HepG2 (cell line): Measurements from ENCODE around the gene GRPEL2. TPM values are rescaled to one million over a fixed set of nuclear protein-coding genes. Genes with fewer than 3 reads are reported as not detected.
A peak's percentile ranks its signal among the peaks of the same experiment; 100 is the strongest.

Experiments
- ATAD3A ChIP-seq: sonication (generic); formaldehyde crosslinking; IDR thresholded peaks from 2 replicates; pipeline ENCODE4 v1.4.0; 2020; ENCODE audit warnings: missing genetic modification reagents
- CBFB ChIP-seq: sonication (generic); formaldehyde crosslinking; IDR thresholded peaks from 2 replicates; pipeline ENCODE4 v1.4.0; 2020; ENCODE audit warnings: missing genetic modification reagents
- ELF3 ChIP-seq: IDR thresholded peaks from 2 replicates; pipeline ENCODE4 v1.6.1; 2016; ENCODE audit warnings: missing genetic modification reagents, missing compliant biosample characterization
- HIC2 ChIP-seq: sonication (generic); formaldehyde crosslinking; IDR thresholded peaks from 2 replicates; pipeline ENCODE4 v1.9.0; 2022; ENCODE audit warnings: low read depth, missing genetic modification reagents
- HNF4A ChIP-seq: sonication (generic); formaldehyde crosslinking; IDR thresholded peaks from 2 replicates; pipeline ENCODE4 v1.4.0; 2020; ENCODE audit warnings: missing genetic modification reagents
- HNRNPH1 ChIP-seq: fragments of 200-400 bp; formaldehyde crosslinking; optimal IDR thresholded peaks from 2 replicates; pipeline ENCODE3; 2017; ENCODE audit warnings: mild to moderate bottlenecking, low read depth, low read length
- HNRNPL ChIP-seq: fragments of 200-400 bp; formaldehyde crosslinking; IDR thresholded peaks from 2 replicates; pipeline ENCODE4 v1.6.1; 2017; ENCODE audit warnings: mild to moderate bottlenecking, low read depth, low read length
- IKZF5 ChIP-seq: IDR thresholded peaks from 2 replicates; pipeline ENCODE4 v1.6.1; 2018; ENCODE audit warnings: missing genetic modification reagents, mild to moderate bottlenecking, missing compliant biosample characterization
- KDM3A ChIP-seq: IDR thresholded peaks from 2 replicates; pipeline ENCODE4 v1.6.1; 2018; ENCODE audit warnings: low read depth, missing compliant biosample characterization
- KDM5B ChIP-seq: sonication (generic); formaldehyde crosslinking; IDR thresholded peaks from 2 replicates; pipeline ENCODE4 v1.4.0; 2020; ENCODE audit warnings: missing genetic modification reagents, mild to moderate bottlenecking, borderline replicate concordance
- MBD4 ChIP-seq: IDR thresholded peaks from 2 replicates; pipeline ENCODE4 v1.6.1; 2012; ENCODE audit warnings: low read length, inconsistent platforms, borderline replicate concordance
- NFYB ChIP-seq: sonication (generic); formaldehyde crosslinking; IDR thresholded peaks from 2 replicates; pipeline ENCODE4 v1.4.0; 2020; ENCODE audit warnings: missing genetic modification reagents
- SALL2 ChIP-seq: sonication (generic); formaldehyde crosslinking; IDR thresholded peaks from 2 replicates; pipeline ENCODE4 v1.8.1; 2023; ENCODE audit warnings: mild to moderate bottlenecking, missing genetic modification reagents, inconsistent platforms
- TAF1 ChIP-seq: sonication (generic); formaldehyde crosslinking; IDR thresholded peaks from 2 replicates; pipeline ENCODE4 v1.4.0; 2020; ENCODE audit warnings: missing genetic modification reagents
- TBX2 ChIP-seq: sonication (generic); formaldehyde crosslinking; IDR thresholded peaks from 2 replicates; pipeline ENCODE4 v1.5.0; 2020; ENCODE audit warnings: missing genetic modification reagents, mild to moderate bottlenecking, borderline replicate concordance
- TGIF2 ChIP-seq: IDR thresholded peaks from 2 replicates; pipeline ENCODE4 v1.6.1; 2016; ENCODE audit warnings: control low read depth, missing compliant biosample characterization
- XRCC5 ChIP-seq: fragments of 200-400 bp; formaldehyde crosslinking; optimal IDR thresholded peaks from 2 replicates; pipeline ENCODE3; 2017; ENCODE audit warnings: mild to moderate bottlenecking, low read length
- ZNF557 ChIP-seq: sonication (generic); formaldehyde crosslinking; IDR thresholded peaks from 2 replicates; pipeline ENCODE4 v1.4.0; 2020; ENCODE audit warnings: missing genetic modification reagents
- ZNF558 ChIP-seq: sonication (generic); formaldehyde crosslinking; IDR thresholded peaks from 2 replicates; pipeline ENCODE4 v1.9.0; 2022; ENCODE audit warnings: mild to moderate bottlenecking, missing genetic modification reagents, borderline replicate concordance
- ZNF615 ChIP-seq: sonication (generic); formaldehyde crosslinking; IDR thresholded peaks from 2 replicates; pipeline ENCODE4 v1.5.0; 2020; ENCODE audit warnings: mild to moderate bottlenecking, missing genetic modification reagents, borderline replicate concordance
- ZSCAN20 ChIP-seq: sonication (generic); formaldehyde crosslinking; IDR thresholded peaks from 2 replicates; pipeline ENCODE4 v1.4.0; 2020; ENCODE audit warnings: missing genetic modification reagents, mild to moderate bottlenecking, borderline replicate concordance
- polyA plus RNA-seq, 8 experiments: library from polyadenylated mRNA; depleted of rRNA in 3 of 8; stranded (reverse) in 7 of 8; unstranded in 1 of 8; fragments of >200 nt; fragmentation: Illumina TruSeq in 4 of 8; extraction: Trizol in 4 of 8; gene quantifications; 2 replicates each; pipeline versions ENCODE4 v1.2.1 to v1.2.3, GENCODE V29; 2011 to 2016; ENCODE audit warnings: low read depth in 4 of 8, missing spikeins in 1 of 8, mixed read lengths in 1 of 8; ENCODE audit not compliant: insufficient read depth in 1 of 8
- total RNA-seq, 5 experiments: library from RNA; depleted of rRNA; stranded (reverse); fragments of >200 nt; fragmentation: Illumina TruSeq; extraction: Trizol; gene quantifications; 2 replicates each; pipeline ENCODE4 v1.2.3, GENCODE V29; 2016; ENCODE audit warnings: low read depth in 1 of 5
- TF ChIP-seq, protein P1 (sequence below): sonication (generic); formaldehyde crosslinking; IDR thresholded peaks from 2 replicates; pipeline ENCODE4 v1.4.0; 2020; ENCODE audit warnings: missing genetic modification reagents
- TF ChIP-seq, protein P2 (sequence below): sonication (generic); formaldehyde crosslinking; IDR thresholded peaks from 2 replicates; pipeline ENCODE4 v1.9.0; 2022; ENCODE audit warnings: missing genetic modification reagents, mild to moderate bottlenecking, borderline replicate concordance
- TF ChIP-seq, protein P3 (sequence below): sonication (generic); formaldehyde crosslinking; IDR thresholded peaks from 2 replicates; pipeline ENCODE4 v1.8.0; 2022; ENCODE audit warnings: mild to moderate bottlenecking, missing genetic modification reagents, moderate library complexity

GRPEL2 gene
- total and polyA plus RNA-seq, 2 of the 13 experiments (the other 11 are each of a cell fraction or from before 2014, with no cell fraction given), result 13.1 to 16.6 TPM

DNA sequence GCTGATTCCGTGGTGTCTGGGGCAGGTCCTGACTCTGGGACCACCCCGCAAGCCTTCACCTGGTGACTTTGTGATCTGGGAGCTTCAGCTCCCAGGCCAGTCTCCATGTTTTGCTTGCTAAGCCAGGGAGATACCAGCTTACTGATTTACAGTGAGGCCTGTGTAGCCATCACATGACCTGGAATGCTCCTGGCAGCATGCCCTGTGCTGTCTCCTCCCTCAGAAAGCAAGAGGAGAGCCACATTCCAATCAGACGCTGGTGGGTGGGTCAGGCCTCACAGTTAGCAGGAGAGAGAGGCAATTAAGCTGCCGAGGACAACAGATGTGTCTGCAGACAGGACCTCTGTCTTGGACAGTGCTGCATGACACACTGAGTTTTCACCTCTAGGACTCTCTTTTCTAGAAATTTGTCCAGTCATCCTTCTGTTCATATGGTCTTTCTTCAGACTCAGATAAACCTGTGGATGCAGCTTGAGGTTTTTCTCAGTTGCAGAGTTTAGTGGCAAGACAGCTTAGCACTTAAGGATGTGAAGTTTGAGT, 24.4 kb upstream of the GRPEL2 start (continued):
- TF ChIP-seq, protein P1, sequence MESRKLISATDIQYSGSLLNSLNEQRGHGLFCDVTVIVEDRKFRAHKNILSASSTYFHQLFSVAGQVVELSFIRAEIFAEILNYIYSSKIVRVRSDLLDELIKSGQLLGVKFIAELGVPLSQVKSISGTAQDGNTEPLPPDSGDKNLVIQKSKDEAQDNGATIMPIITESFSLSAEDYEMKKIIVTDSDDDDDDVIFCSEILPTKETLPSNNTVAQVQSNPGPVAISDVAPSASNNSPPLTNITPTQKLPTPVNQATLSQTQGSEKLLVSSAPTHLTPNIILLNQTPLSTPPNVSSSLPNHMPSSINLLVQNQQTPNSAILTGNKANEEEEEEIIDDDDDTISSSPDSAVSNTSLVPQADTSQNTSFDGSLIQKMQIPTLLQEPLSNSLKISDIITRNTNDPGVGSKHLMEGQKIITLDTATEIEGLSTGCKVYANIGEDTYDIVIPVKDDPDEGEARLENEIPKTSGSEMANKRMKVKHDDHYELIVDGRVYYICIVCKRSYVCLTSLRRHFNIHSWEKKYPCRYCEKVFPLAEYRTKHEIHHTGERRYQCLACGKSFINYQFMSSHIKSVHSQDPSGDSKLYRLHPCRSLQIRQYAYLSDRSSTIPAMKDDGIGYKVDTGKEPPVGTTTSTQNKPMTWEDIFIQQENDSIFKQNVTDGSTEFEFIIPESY (CRISPR knock-in tag), result no peak
- 0 out of 2 replicates have a peak, but pooled peaks have one; percentile 27 for TF ChIP-seq ZNF557 (CRISPR knock-in tag)
- no peak for TF ChIP-seq ZSCAN20
- 0 out of 2 replicates have a peak, but pooled peaks have one; percentile 11 for TF ChIP-seq ELF3 (CRISPR knock-in tag)
- 0 out of 2 replicates have a peak, but pooled peaks have one; percentile 28 for TF ChIP-seq TGIF2 (CRISPR knock-in tag)
- TF ChIP-seq NFYB (CRISPR knock-in tag), result peak; percentile 51
- TF ChIP-seq XRCC5, result peak; percentile 30
- TF ChIP-seq KDM5B (CRISPR knock-in tag), result peak; percentile 62; the same call in 1 of the 2 replicates
- TF ChIP-seq, protein P2, sequence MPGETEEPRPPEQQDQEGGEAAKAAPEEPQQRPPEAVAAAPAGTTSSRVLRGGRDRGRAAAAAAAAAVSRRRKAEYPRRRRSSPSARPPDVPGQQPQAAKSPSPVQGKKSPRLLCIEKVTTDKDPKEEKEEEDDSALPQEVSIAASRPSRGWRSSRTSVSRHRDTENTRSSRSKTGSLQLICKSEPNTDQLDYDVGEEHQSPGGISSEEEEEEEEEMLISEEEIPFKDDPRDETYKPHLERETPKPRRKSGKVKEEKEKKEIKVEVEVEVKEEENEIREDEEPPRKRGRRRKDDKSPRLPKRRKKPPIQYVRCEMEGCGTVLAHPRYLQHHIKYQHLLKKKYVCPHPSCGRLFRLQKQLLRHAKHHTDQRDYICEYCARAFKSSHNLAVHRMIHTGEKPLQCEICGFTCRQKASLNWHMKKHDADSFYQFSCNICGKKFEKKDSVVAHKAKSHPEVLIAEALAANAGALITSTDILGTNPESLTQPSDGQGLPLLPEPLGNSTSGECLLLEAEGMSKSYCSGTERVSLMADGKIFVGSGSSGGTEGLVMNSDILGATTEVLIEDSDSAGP (CRISPR knock-in tag), result peak; percentile 59
- no peak for TF ChIP-seq ZNF558 (CRISPR knock-in tag)
- 0 out of 2 replicates have a peak, but pooled peaks have one; percentile 30 for TF ChIP-seq SALL2 (CRISPR knock-in tag)
- peak; percentile 60 for TF ChIP-seq HNF4A (CRISPR knock-in tag)
- TF ChIP-seq HNRNPL, result no peak
- TF ChIP-seq HIC2 (CRISPR knock-in tag), result no peak
- peak; percentile 66; the same call in 1 of the 2 replicates for TF ChIP-seq TBX2 (CRISPR knock-in tag)
- TF ChIP-seq HNRNPH1, result no peak
- no peak for TF ChIP-seq MBD4
- TF ChIP-seq IKZF5 (CRISPR knock-in tag), result peak; percentile 78
- no peak for TF ChIP-seq ATAD3A (CRISPR knock-in tag)
- peak; percentile 65 for TF ChIP-seq TAF1 (CRISPR knock-in tag)
- TF ChIP-seq, protein P3, sequence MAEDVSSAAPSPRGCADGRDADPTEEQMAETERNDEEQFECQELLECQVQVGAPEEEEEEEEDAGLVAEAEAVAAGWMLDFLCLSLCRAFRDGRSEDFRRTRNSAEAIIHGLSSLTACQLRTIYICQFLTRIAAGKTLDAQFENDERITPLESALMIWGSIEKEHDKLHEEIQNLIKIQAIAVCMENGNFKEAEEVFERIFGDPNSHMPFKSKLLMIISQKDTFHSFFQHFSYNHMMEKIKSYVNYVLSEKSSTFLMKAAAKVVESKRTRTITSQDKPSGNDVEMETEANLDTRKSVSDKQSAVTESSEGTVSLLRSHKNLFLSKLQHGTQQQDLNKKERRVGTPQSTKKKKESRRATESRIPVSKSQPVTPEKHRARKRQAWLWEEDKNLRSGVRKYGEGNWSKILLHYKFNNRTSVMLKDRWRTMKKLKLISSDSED, result no peak
- TF ChIP-seq KDM3A (CRISPR knock-in tag), result 0 out of 2 replicates have a peak, but pooled peaks have one; percentile 57
- no peak for TF ChIP-seq CBFB (CRISPR knock-in tag)
- no peak for TF ChIP-seq ZNF615 (CRISPR knock-in tag)
